HG02763 (cell line): ENCODE results near the gene ATP6V1B1.

ENCODE experiments used
- ATAC-seq: cut with Tn5 transposase; IDR thresholded peaks from one replicate; pipeline ENCODE4 v1.9.1; 2021; ENCODE audit warnings: mild to moderate bottlenecking, moderate library complexity; ENCODE audit not compliant: unreplicated experiment

Gene ATP6V1B1

GRCh38 chr2:70901227-70902066, 34.3 kb upstream of the ATP6V1B1 start:
- ATAC-seq = no peak

- ATAC-seq = no peak
These were observed 33.6 kb upstream of the ATP6V1B1 start for GRCh38 chr2:70902067-70902442.

GRCh38 chr2:70902579-70902978, 33.1 kb upstream of the ATP6V1B1 start:
- ATAC-seq = no peak

- no peak for ATAC-seq
These were observed 32.5 kb upstream of the ATP6V1B1 start for GRCh38 chr2:70903171-70903570.

- no peak for ATAC-seq
These were observed 31.9 kb upstream of the ATP6V1B1 start for GRCh38 chr2:70903641-70904340.

- ATAC-seq = no peak
These were observed 31.1 kb upstream of the ATP6V1B1 start for GRCh38 chr2:70904371-70905216.

- ATAC-seq = no peak
These were observed 30.0 kb upstream of the ATP6V1B1 start for GRCh38 chr2:70905443-70906421.

- ATAC-seq = no peak
These were observed 29.2 kb upstream of the ATP6V1B1 start for GRCh38 chr2:70906439-70907005.

GRCh38 chr2:70907130-70908057, 28.3 kb upstream of the ATP6V1B1 start:
- ATAC-seq = no peak

GRCh38 chr2:70916291-70916690, 19.4 kb upstream of the ATP6V1B1 start:
- ATAC-seq = no peak

- no peak for ATAC-seq
These were observed 17.7 kb upstream of the ATP6V1B1 start for GRCh38 chr2:70918016-70918415.

- ATAC-seq = no peak
These were observed 15.9 kb upstream of the ATP6V1B1 start for GRCh38 chr2:70919672-70920366.

GRCh38 chr2:70920367-70920715, 15.4 kb upstream of the ATP6V1B1 start:
- ATAC-seq = no peak

GRCh38 chr2:70921031-70921430, 14.7 kb upstream of the ATP6V1B1 start:
- no peak for ATAC-seq

- ATAC-seq = no peak
These were observed 13.9 kb upstream of the ATP6V1B1 start for GRCh38 chr2:70921839-70922234.

GRCh38 chr2:70922235-70923234, 13.2 kb upstream of the ATP6V1B1 start:
- ATAC-seq = no peak

GRCh38 chr2:70923378-70924015, 12.2 kb upstream of the ATP6V1B1 start:
- ATAC-seq = no peak
